T-cell (primary cell): Measurements from ENCODE around the gene CRTAC1. TPM values are rescaled to one million over a fixed set of nuclear protein-coding genes. Genes with fewer than 3 reads are reported as not detected.

Source experiments
- ATAC-seq, 4 experiments: fragments of 200-7000 bp in 3 of 4; fragments of 150-1000 bp in 1 of 4; cut with Tn5 transposase; replicated peaks in 1 of 4; 1 replicate in 3 of 4; 2 replicates in 1 of 4; pipeline ENCODE4 v1.10.0; 2021; ENCODE audit warnings: moderate library complexity in 3 of 4, mild to moderate bottlenecking in 2 of 4, moderate number of reproducible peaks in 1 of 4
- CTCF ChIA-PET, 2 donors: fragments of 300-600 bp; sonication (Branson Sonifier 250); formaldehyde crosslinking; loops; one replicate each; lab custom pipeline; 2022; ENCODE audit warnings: antibody characterized with exemption in 2 of 2; lab: Charles Lee
- POLR2A ChIA-PET, 2 donors: fragments of 300-600 bp; sonication (Branson Sonifier 250); formaldehyde crosslinking; loops; one replicate each; lab custom pipeline; 2022; ENCODE audit warnings: antibody characterized with exemption in 2 of 2; lab: Charles Lee
- DNase-seq, 35 experiments: peaks; one replicate each; pipeline versions ENCODE4 v3.0.0 to v3.0.0-alpha.2; 2013 to 2023
- H3K27ac ChIP-seq: one replicate; pipeline ENCODE4 v1.5.1; 2013; ENCODE audit warnings: low read length
- H3K27me3 ChIP-seq, 2 experiments: replicated peaks in 1 of 2; 1 replicate in 1 of 2; 2 replicates in 1 of 2; pipeline versions ENCODE4 v1.6.1 to v1.7.0; 2013; ENCODE audit warnings: low read length in 1 of 2, mixed read lengths in 1 of 2; ENCODE audit not compliant: control insufficient read depth in 2 of 2, insufficient read depth in 2 of 2; ENCODE audit errors: extremely low read depth in 1 of 2
- H3K36me3 ChIP-seq, 2 donors: 1 replicate in 1 of 2; 2 replicates in 1 of 2; pipeline versions ENCODE4 v1.6.1 to v1.7.0; 2013; ENCODE audit warnings: low read length in 1 of 2; ENCODE audit not compliant: control insufficient read depth in 2 of 2, insufficient read depth in 1 of 2; ENCODE audit errors: extremely low read depth in 1 of 2
- H3K4me1 ChIP-seq, 2 experiments: 1 replicate in 1 of 2; 2 replicates in 1 of 2; pipeline versions ENCODE4 v1.6.1 to v1.7.0; 2013; ENCODE audit warnings: low read length in 2 of 2, mixed read lengths in 1 of 2; ENCODE audit not compliant: insufficient read depth in 2 of 2, control insufficient read depth in 1 of 2; ENCODE audit errors: extremely low read depth in 1 of 2
- H3K4me3 ChIP-seq, 2 donors: 1 replicate in 1 of 2; 2 replicates in 1 of 2; pipeline versions ENCODE4 v1.5.1 to v1.7.0; 2013; ENCODE audit warnings: mild to moderate bottlenecking in 2 of 2, low read length in 1 of 2, moderate library complexity in 1 of 2; ENCODE audit not compliant: control insufficient read depth in 1 of 2; ENCODE audit errors: extremely low read depth in 1 of 2
- H3K9me3 ChIP-seq: 2 replicates; pipeline ENCODE4 v1.7.0; 2013
- H3K27ac Mint-ChIP-seq, 2 donors: one replicate each; pipeline ENCODE4 v1.8.0; 2020 to 2021; ENCODE audit warnings: mild to moderate bottlenecking in 2 of 2, mixed read lengths in 2 of 2
- H3K27me3 Mint-ChIP-seq, 2 donors: one replicate each; pipeline ENCODE4 v1.8.0; 2021 to 2022; ENCODE audit warnings: mixed read lengths in 2 of 2
- H3K36me3 Mint-ChIP-seq: one replicate; pipeline ENCODE4 v1.8.0; 2021; ENCODE audit warnings: mixed read lengths
- H3K4me1 Mint-ChIP-seq, 3 donors: one replicate each; pipeline ENCODE4 v1.8.0; 2020 to 2022; ENCODE audit warnings: mixed read lengths in 3 of 3, mild to moderate bottlenecking in 1 of 3
- H3K4me3 Mint-ChIP-seq, 3 donors: one replicate each; pipeline ENCODE4 v1.8.0; 2020 to 2022; ENCODE audit warnings: mild to moderate bottlenecking in 3 of 3, mixed read lengths in 3 of 3, moderate library complexity in 3 of 3
- H3K9me3 Mint-ChIP-seq, 3 donors: one replicate each; pipeline ENCODE4 v1.8.0; 2020 to 2022; ENCODE audit warnings: mixed read lengths in 3 of 3
- WGBS: methylation state at CpG from one replicate; pipeline ENCODE4 v1.1.5; 2013; ENCODE audit warnings: missing lambda C conversion rate; ENCODE audit not compliant: insufficient coverage; 5-methylcytosine and 5-hydroxymethylcytosine counted together
- total RNA-seq, 35 experiments: library from RNA in 6 of 35; stranded (reverse) in 6 of 35; fragments of 120-200 nt in 1 of 35; gene quantifications; one replicate each; pipeline versions ENCODE4 v1.2.1 to v1.2.4 and lab custom pipeline; 2013 to 2026

Gene CRTAC1
- total RNA-seq, 5 donors from 2014 or later (not counting 1 experiment from before 2014, with no cell fraction given): 0.20 to 0.22 TPM; not detected in 3

- no peak for ATAC-seq
- no peaks in the 10 kb centered on the region for H3K9me3 Mint-ChIP-seq
- no peaks in the 10 kb centered on the region for H3K36me3 ChIP-seq
- H3K9me3 ChIP-seq: no peaks in the 10 kb centered on the region
- ChIA-PET CTCF (interaction anchor here in 1 of 2 donors (0.6 to 1.5 kb wide), 2 partner anchors 10 to 110 kb away, joined by 3 to 4 read pairs; no protein-coding TSS in a partner anchor), POLR2A (no interaction called here)
- no peak for DNase-seq
- H3K4me3 Mint-ChIP-seq: no peak overlapping the region
- H3K27ac ChIP-seq: no peak overlapping the region
- H3K27ac Mint-ChIP-seq: no peak overlapping the region
- H3K36me3 Mint-ChIP-seq: no peaks in the 10 kb centered on the region
- peaks cover 14 to 27% of the 10 kb centered on the region in 2 donors for H3K27me3 Mint-ChIP-seq
- H3K4me1 Mint-ChIP-seq: no peaks in the 10 kb centered on the region
- peaks cover 0 to 56% of the 10 kb centered on the region in 2 experiments for H3K27me3 ChIP-seq
- WGBS: 86% methylated on average over 10 of the region's 12 CpGs
- H3K4me3 ChIP-seq: no peak overlapping the region
- H3K4me1 ChIP-seq: no peaks in the 10 kb centered on the region
Observed at GRCh38 chr10:97907830-97908229, 122.6 kb downstream of the CRTAC1 start.

- ATAC-seq: no peak
- Mint-ChIP-seq H3K4me3 (no peak overlapping the region), H3K4me1 (no peaks in the 10 kb centered on the region), H3K9me3 (no peaks in the 10 kb centered on the region), H3K27me3 (peaks cover 14 to 25% of the 10 kb centered on the region in 2 donors), H3K36me3 (no peaks in the 10 kb centered on the region), H3K27ac (no peak overlapping the region)
- ChIA-PET POLR2A (no interaction called here), CTCF (interaction anchor here (0.6 to 1.5 kb wide), 2 partner anchors 11 to 173 kb away, joined by 3 to 4 read pairs; no protein-coding TSS in a partner anchor)
- Histone ChIP-seq H3K4me1 (no peaks in the 10 kb centered on the region), H3K36me3 (no peaks in the 10 kb centered on the region), H3K4me3 (no peak overlapping the region), H3K27me3 (peaks cover 0 to 57% of the 10 kb centered on the region in 2 experiments), H3K27ac (no peak overlapping the region), H3K9me3 (no peaks in the 10 kb centered on the region)
- WGBS: 69% methylated on average over 6 of the region's 6 CpGs
- no peak for DNase-seq
Observed at GRCh38 chr10:97907211-97907610, 123.2 kb downstream of the CRTAC1 start.

- no peak overlapping the region for H3K27ac Mint-ChIP-seq
- CTCF ChIA-PET: interaction anchor here in 1 of 2 donors (0.5 to 0.8 kb wide), 3 partner anchors 9 to 1335 kb away, joined by 3 to 5 read pairs (median 3); no protein-coding TSS in a partner anchor
- no peaks in the 10 kb centered on the region for H3K9me3 Mint-ChIP-seq
- POLR2A ChIA-PET: no interaction called here
- no peak overlapping the region for H3K4me3 Mint-ChIP-seq
- 50% methylated on average over 4 of the region's 8 CpGs for WGBS
- no peak overlapping the region for H3K27ac ChIP-seq
- no peaks in the 10 kb centered on the region for H3K9me3 ChIP-seq
- H3K4me3 ChIP-seq: no peak overlapping the region
- DNase-seq (no peak), ATAC-seq (no peak)
- H3K36me3 Mint-ChIP-seq: no peaks in the 10 kb centered on the region
- H3K27me3 ChIP-seq: peaks cover 0 to 62% of the 10 kb centered on the region in 2 experiments
- H3K27me3 Mint-ChIP-seq: peaks cover 18 to 31% of the 10 kb centered on the region in 2 donors
- no peaks in the 10 kb centered on the region for H3K4me1 Mint-ChIP-seq
- H3K4me1 ChIP-seq: no peaks in the 10 kb centered on the region
- H3K36me3 ChIP-seq: no peaks in the 10 kb centered on the region
Observed at GRCh38 chr10:97905276-97905675, 125.1 kb downstream of the CRTAC1 start.

- no peak overlapping the region for H3K27ac ChIP-seq
- DNase-seq (no peak), ATAC-seq (no peak)
- Mint-ChIP-seq H3K4me3 (no peak overlapping the region), H3K36me3 (no peaks in the 10 kb centered on the region), H3K9me3 (no peaks in the 10 kb centered on the region), H3K4me1 (no peaks in the 10 kb centered on the region), H3K27me3 (peaks cover 18 to 31% of the 10 kb centered on the region in 2 donors), H3K27ac (no peak overlapping the region)
- H3K27me3 ChIP-seq: peaks cover 0 to 62% of the 10 kb centered on the region in 2 experiments
- ChIA-PET CTCF (interaction anchor here in 1 of 2 donors (0.5 to 0.8 kb wide), 2 partner anchors 10 to 12 kb away, joined by 3 read pairs; no protein-coding TSS in a partner anchor), POLR2A (no interaction called here)
- no peak overlapping the region for H3K4me3 ChIP-seq
- H3K4me1 ChIP-seq: no peaks in the 10 kb centered on the region
- WGBS: 91% methylated on average over 3 of the region's 11 CpGs
- H3K36me3 ChIP-seq: no peaks in the 10 kb centered on the region
- no peaks in the 10 kb centered on the region for H3K9me3 ChIP-seq
Observed at GRCh38 chr10:97904576-97904975, 125.8 kb downstream of the CRTAC1 start.

GRCh38 chr10:97904018-97904381 is 126.4 kb downstream of the CRTAC1 start:
- CTCF ChIA-PET: interaction anchor here in 1 of 2 donors (0.6 to 0.9 kb wide), 2 partner anchors 16 to 142 kb away, joined by 3 read pairs; no protein-coding TSS in a partner anchor
- no peaks in the 10 kb centered on the region for H3K9me3 ChIP-seq
- POLR2A ChIA-PET: no interaction called here
- Mint-ChIP-seq H3K27me3 (peaks cover 18 to 31% of the 10 kb centered on the region in 2 donors), H3K36me3 (no peaks in the 10 kb centered on the region), H3K27ac (no peak overlapping the region), H3K9me3 (no peaks in the 10 kb centered on the region), H3K4me1 (no peaks in the 10 kb centered on the region), H3K4me3 (no peak overlapping the region)
- DNase-seq (no peak), ATAC-seq (no peak)
- no peak overlapping the region for H3K4me3 ChIP-seq
- H3K27me3 ChIP-seq: peaks cover 0 to 64% of the 10 kb centered on the region in 2 experiments
- 93% methylated on average over 2 of the region's 5 CpGs for WGBS
- no peaks in the 10 kb centered on the region for H3K36me3 ChIP-seq
- no peak overlapping the region for H3K27ac ChIP-seq
- no peaks in the 10 kb centered on the region for H3K4me1 ChIP-seq

- Histone ChIP-seq H3K4me1 (no peaks in the 10 kb centered on the region), H3K27ac (no peak overlapping the region), H3K36me3 (no peaks in the 10 kb centered on the region), H3K9me3 (no peaks in the 10 kb centered on the region), H3K27me3 (peaks cover 0 to 69% of the 10 kb centered on the region in 2 experiments), H3K4me3 (no peak overlapping the region)
- CTCF ChIA-PET: interaction anchor here in 1 of 2 donors (0.6 to 0.9 kb wide), 2 partner anchors 16 to 142 kb away, joined by 3 read pairs; no protein-coding TSS in a partner anchor
- no peaks in the 10 kb centered on the region for H3K4me1 Mint-ChIP-seq
- peaks cover 18 to 31% of the 10 kb centered on the region in 2 donors for H3K27me3 Mint-ChIP-seq
- H3K9me3 Mint-ChIP-seq: no peaks in the 10 kb centered on the region
- H3K27ac Mint-ChIP-seq: no peak overlapping the region
- DNase-seq: no peak
- H3K4me3 Mint-ChIP-seq: no peak overlapping the region
- whole genome bisulfite sequencing: 67% methylated on average over 1 of the region's 9 CpGs
- POLR2A ChIA-PET: no interaction called here
- no peaks in the 10 kb centered on the region for H3K36me3 Mint-ChIP-seq
- ATAC-seq: peak in 1 of 4 experiments; percentile 13
Observed at GRCh38 chr10:97903128-97904017, 127.0 kb downstream of the CRTAC1 start.
